Activated naive CD8-positive, alpha-beta T cell treated with anti-CD3 and anti-CD28 coated beads for 36 hours (primary cell): ENCODE measurements around the gene MATCAP1. TPM values are rescaled to one million over a fixed set of nuclear protein-coding genes. Genes with fewer than 3 reads are reported as not detected.

Source experiments
- total RNA-seq, 2 experiments: library from RNA; stranded (reverse); gene quantifications; one replicate each; pipeline ENCODE4 v1.2.3, GENCODE V29; 2021

MATCAP1 gene
- total RNA-seq, 2 experiments from 2014 or later, result 15.8 to 16.7 TPM

Other genes starting within 250 kb of the MATCAP1 start
- 100 to 1,000 TPM; 152 to 153 TPM for gene CIAO2B, start 249.6 kb downstream of the MATCAP1 start, total RNA-seq
- 10 to 100 TPM; 23.3 to 24.9 TPM for gene CES2, start 248.4 kb downstream of the MATCAP1 start, total RNA-seq
- gene CES3, start 222.7 kb downstream of the MATCAP1 start, total RNA-seq, result under 1 TPM; 0.43 to 0.80 TPM
- gene CES4A, start 195.4 kb downstream of the MATCAP1 start, total RNA-seq, result 1 to 10 TPM; 3.5 to 4.6 TPM
- 100 to 1,000 TPM; 110 to 114 TPM for gene CBFB, start 154.8 kb downstream of the MATCAP1 start, total RNA-seq
- gene PHAF1, start 74.0 kb downstream of the MATCAP1 start, total RNA-seq, result 10 to 100 TPM; 13.8 to 14.9 TPM
- gene B3GNT9, start 33.0 kb downstream of the MATCAP1 start, total RNA-seq, result 1 to 10 TPM; 1.5 to 1.7 TPM
- gene TRADD, start 24.1 kb downstream of the MATCAP1 start, total RNA-seq, result 10 to 100 TPM; 15.3 to 16.0 TPM
- 1 to 10 TPM; 7.9 to 8.5 TPM for gene FBXL8, start 24.0 kb downstream of the MATCAP1 start, total RNA-seq
- 10 to 100 TPM in 1 of 2 experiments, 1 to 10 TPM in 1; 9.3 to 10.1 TPM for gene HSF4, start 19.2 kb downstream of the MATCAP1 start, total RNA-seq
- 1 to 10 TPM; 6.1 to 6.4 TPM for gene NOL3, start 13.4 kb downstream of the MATCAP1 start, total RNA-seq
- gene EXOC3L1, start 6.2 kb upstream of the MATCAP1 start, total RNA-seq, result under 1 TPM in 1 of 2 experiments, not detected in 1; 0.19 TPM
- 100 to 1,000 TPM; 130 to 136 TPM for gene E2F4, start 8.2 kb upstream of the MATCAP1 start, total RNA-seq
- gene ELMO3, start 15.2 kb upstream of the MATCAP1 start, total RNA-seq, result 1 to 10 TPM; 4.3 to 4.5 TPM
- gene TMEM208, start 43.2 kb upstream of the MATCAP1 start, total RNA-seq, result 10 to 100 TPM; 46.5 to 48.6 TPM
- 10 to 100 TPM; 76.4 to 79.9 TPM for gene FHOD1, start 63.5 kb upstream of the MATCAP1 start, total RNA-seq
- gene SLC9A5, start 65.0 kb upstream of the MATCAP1 start, total RNA-seq, result 1 to 10 TPM; 5.8 to 6.1 TPM
- gene PLEKHG4, start 95.6 kb upstream of the MATCAP1 start, total RNA-seq, result 10 to 100 TPM; 30.8 to 37.0 TPM
- gene KCTD19, start 142.8 kb upstream of the MATCAP1 start, total RNA-seq, result 1 to 10 TPM; 2.2 to 3.0 TPM
- 1 to 10 TPM in 1 of 2 experiments, under 1 TPM in 1; 0.82 to 1.1 TPM for gene LRRC36, start 142.9 kb upstream of the MATCAP1 start, total RNA-seq
- not detected for gene TPPP3, start 209.5 kb upstream of the MATCAP1 start, total RNA-seq
- gene ZDHHC1, start 232.5 kb upstream of the MATCAP1 start, total RNA-seq, result 1 to 10 TPM in 1 of 2 experiments, under 1 TPM in 1; 0.76 to 1.2 TPM
- 1 to 10 TPM; 2.8 to 3.1 TPM for gene HSD11B2, start 247.2 kb upstream of the MATCAP1 start, total RNA-seq